Measurements from ENCODE around the gene EXOC3.
A peak's percentile ranks its signal among the peaks of the same experiment; 100 is the strongest.
"Not testable (repeated sequence)": the region's sequence is repeated elsewhere in the genome, so short reads cannot be mapped to it uniquely, and the experiment has no call there.

EXOC3 gene

DNA sequence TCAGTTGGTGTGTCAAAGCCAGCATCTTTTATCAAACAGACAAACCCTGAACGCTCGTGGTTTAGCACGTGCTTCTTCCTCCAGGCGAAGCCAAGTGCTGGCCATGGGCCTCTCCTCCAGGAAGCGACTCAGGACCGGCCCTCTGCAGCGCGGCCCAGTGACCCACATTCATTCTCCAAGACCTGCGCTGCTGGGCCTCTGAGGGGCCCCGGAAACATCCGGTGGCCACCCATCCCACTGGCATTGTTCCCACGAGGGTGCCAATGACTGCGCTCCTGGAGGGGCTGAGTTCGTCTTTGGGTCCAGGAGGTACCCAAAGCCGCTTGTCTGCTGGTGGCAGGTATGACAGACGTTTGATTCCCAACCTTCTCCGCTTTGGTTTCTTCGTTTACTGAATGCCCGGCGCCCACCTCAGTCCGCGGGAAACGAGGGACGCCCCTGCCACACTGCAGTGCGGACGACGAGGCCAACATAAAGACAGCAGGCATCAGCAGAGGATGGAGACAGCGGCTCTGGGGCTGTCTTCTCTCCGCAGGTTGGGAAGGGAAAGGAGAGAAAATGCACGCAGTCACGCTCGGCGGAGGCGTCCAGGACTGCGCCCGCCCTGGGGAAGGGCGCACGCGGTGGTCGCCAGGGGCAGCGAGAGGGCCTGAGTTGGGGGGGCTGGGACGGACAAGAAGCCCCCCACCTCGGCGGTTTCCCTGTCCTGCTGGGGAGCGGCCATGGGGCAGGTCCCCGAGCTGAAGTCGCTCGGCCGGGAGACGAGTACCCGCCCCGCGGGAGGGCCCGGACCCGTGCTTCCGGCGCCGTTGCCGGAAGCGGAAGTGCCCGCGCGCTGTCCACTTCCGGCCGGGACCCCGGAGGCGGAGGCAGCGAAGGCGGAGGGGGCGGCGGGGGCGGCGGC, at the start of gene EXOC3:
Gene EXOC3 (plus strand): TSS at position 842 of the 904 bp plus-strand sequence. CDS start 3,030 bp downstream, outside the sequence.
- peak; percentile 88 for DNase-seq (ENCODE audit: low spot score)

DNA sequence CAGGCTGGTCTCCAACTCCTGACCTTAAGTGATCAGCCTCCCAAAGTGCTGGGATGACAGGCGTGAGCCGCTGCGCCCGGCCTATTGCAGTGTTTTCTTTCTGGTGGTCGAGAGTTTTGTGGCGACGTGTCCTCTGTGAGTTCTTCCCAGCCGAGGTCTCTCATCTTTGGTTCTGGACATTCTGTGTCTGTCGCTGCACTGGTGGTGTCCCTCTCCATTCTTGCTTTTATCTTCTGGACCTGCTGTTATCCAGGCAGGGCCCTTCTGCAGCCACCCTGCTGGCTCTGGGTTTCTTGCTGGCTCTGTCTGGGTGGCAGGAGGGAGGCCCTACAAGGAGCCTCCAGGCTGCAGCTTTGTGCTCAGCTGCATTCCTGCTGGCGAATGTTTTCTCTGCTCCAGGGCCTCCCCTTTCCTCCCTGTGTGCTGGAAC, 49.1 kb upstream of the EXOC3 start:
- DNase-seq (ENCODE audit: low spot score), result no peak

DNA sequence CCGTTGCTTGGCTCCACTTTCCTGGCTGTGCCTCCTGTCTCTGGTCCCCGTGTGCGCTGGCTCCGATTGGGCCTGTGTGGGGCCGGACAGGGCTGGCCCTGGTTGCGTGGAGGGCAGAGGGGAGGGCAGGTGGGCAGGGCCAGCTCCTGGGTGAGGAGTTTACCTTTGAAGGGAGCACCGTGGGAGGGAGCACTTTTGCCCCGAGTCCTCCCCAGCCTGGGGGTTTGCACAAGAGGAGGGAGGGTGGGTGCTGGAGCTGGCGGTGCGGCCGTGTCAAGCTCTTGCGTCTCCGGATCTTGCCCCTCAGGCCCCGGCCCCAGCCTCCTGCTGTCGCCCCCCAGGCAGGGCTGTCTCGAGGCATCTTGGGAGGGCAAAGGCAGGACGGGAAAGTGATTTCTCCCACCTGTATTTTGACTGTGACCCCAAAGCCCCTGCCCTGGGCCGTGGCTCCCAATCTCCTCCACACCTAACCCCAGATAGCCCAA, 48.3 kb upstream of the EXOC3 start:
- DNase-seq (ENCODE audit: low spot score), result no peak

DNA sequence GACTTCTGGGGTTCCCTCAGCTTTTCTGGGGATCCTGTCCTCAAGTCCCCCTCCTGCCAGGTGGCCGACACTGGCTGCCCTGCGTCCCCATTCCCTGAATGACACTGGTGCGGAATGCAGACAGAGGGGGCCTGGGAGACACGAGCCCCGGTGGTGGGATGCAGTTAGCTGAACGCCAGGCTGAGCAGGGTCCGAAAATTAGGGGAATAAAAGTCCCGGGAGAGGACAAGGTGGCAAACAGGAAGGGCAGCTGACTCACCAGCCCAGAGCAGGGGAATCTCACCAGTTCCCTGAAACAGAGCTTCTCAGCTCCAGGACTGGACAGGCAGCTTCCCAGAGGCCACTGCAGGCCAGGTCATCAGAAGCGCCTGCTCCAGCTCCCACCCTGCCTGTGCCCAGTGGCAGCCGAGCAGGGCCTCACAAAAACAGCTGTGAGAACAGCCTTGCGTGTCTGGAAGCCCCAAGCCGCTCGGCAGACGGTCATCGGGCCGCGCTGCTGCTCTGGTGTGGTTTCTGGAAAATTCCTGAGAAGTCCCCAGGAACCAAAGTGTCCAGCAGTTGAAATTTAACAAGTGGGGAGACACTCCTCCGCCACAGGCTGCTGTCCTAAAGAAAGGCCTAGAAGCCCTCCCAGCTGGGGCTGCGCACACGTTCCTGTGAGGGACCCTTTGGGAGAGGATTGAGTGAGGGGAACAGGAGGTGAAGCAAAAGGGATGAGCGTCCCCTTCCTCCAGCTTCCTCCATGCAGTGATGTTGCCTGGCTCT, 47.6 kb upstream of the EXOC3 start:
- DNase-seq (ENCODE audit: low spot score), result no peak

DNA sequence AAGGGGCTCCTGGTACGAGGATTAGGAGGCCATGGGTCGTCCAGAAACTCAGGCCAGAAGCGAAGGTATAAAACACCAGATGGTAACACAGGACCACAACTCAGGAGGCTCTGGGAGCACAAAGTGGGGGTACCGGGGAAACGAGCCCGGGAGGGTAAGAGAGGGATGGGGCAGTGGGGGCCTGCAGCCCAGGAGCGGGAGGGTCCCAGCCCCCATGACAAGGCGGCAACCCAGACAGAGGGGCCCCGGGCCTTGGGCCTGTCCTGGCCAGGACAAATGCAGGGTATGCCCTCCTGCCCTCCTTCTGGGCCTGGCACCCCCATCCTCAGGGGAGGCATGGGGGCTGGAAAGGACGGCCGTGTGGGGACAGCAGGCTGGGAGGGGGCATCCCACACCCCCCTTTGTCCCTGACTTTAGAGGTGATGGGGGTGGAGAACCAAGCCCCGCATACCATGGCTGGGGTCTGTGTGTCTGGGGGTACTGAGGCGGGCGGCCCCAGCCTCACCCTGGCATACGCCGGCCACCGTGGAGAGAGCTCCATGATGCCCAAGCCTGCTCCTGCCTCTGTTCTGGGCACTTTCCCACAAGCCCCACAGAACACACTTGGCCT, 47.0 kb upstream of the EXOC3 start:
- no peak for DNase-seq (ENCODE audit: low spot score)

DNA sequence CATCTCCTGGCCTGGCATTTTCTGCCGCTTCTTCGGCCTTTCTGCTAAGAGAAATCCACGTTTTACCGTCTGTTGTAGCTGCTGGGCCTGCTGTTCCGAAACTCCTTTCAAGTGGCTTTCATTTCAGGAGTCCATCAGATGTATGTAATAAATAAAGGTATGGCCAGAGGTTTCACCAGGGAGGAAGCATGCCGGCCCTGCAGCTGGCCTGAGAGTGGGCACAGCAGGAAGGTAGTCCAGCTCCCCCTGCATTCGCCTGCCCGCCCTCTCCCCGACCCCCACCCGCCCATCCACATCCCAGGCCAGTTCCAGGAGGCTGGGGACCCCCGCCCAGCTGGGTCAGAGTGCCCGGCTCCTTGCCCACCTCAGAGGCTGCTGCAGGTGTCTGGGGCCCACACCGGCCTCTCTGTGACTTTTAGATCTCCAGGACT, 46.4 kb upstream of the EXOC3 start:
- DNase-seq (ENCODE audit: low spot score), result no peak

DNA sequence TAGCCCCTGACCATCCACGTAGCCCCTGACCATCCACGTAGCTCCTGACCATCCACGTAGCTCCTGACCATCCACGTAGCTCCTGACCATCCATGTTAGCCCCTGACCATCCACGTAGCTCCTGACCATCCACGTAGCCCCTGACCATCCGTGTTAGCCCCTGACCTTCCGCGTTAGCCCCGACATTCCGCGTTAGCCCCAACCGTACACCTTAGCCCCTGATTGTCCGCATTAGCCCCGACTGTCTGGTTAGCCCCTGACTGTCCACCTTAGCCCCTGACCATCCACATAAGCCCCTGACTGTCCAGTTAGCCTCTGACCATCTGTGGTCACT, 44.9 kb upstream of the EXOC3 start:
- DNase-seq (ENCODE audit: low spot score), result not testable (repeated sequence)

DNA sequence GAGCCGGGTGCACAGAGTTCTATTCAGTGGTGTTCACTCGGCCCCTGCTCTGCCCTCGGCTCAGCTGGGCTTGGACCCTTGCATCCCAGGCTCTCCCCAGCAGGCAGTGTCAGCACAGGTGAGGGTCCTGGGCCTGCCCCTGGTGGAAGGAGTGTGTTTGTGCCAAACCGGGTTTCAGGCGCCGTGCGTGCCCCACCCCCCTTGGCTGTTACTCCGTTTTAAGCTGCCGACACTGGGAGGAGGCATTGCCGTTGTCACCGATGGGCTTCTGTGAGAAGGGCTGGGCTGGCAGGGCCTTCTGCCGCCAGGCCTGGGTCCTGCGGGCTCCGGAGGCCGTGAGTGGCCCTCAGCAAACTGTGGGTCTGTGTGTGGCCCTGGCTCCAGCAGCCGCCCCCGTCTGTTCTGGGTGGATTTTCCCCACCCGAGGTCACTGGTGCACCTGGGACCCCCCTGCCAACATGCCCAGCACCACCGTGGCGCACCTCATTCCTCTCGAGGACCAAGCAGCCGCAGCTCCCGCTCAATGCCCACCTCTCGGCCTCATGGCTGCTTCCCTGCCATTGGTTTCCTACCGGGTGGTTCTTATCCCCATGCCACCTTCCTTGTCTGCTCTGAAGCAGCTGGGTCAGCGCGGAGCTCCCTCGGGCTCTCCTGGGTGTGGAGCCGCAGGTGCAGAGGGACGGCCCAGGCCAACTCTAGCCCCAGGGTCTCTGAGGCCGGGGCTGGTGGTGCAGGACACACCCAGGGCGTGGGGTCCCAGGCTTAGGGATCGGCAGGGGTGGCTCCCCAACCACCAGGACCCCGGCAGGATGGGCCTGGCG, 44.3 kb upstream of the EXOC3 start:
- no peak for DNase-seq (ENCODE audit: low spot score)

DNA sequence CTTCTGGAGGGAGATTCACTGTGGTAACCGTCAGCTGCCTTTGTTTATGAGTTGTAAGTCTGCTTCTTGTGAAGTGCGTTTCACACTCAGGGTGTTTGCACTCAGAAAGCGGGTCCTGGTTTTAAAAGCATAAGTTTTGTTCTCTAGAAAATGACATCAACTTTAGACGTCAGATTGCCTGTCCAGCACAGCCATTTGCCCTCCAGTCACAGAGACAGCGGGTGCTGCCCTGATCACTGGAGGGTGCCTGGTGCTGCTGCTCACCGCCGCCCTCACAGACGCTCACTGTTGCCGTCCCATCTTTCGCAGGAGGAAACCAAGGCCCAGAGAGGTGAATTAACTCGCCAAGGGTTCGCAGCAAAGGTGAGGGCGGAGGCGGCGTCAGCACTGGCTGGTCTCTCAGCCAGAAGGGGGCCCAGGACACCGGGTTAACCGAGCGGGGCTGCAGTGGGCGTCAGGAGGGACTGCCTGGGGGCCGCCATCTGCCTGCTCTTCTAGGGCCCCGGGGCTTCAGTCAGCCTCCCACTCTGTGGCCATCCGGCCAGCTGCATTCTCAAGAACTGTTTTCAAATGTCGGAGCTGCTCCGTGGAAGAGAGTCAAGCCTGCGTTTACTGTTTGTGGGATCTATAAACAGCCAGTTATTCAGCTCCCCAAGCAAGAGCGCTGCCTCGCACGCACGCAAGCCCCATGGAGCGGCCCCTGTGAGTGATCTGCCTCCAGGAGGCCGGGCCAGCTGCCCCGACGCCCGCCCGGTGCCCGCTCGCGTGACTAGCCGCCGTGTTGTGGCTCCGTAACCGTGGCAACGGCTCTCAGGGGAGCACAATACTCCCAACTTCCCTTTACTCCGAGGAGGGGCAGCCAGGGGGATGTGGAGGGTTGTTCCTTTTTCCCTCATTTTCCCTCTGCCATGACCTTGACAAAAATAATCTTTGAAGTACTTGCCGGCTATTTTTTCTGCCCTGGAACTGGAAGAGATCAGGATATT, 43.4 kb upstream of the EXOC3 start:
- peak; percentile 92 for DNase-seq (ENCODE audit: low spot score)

DNA sequence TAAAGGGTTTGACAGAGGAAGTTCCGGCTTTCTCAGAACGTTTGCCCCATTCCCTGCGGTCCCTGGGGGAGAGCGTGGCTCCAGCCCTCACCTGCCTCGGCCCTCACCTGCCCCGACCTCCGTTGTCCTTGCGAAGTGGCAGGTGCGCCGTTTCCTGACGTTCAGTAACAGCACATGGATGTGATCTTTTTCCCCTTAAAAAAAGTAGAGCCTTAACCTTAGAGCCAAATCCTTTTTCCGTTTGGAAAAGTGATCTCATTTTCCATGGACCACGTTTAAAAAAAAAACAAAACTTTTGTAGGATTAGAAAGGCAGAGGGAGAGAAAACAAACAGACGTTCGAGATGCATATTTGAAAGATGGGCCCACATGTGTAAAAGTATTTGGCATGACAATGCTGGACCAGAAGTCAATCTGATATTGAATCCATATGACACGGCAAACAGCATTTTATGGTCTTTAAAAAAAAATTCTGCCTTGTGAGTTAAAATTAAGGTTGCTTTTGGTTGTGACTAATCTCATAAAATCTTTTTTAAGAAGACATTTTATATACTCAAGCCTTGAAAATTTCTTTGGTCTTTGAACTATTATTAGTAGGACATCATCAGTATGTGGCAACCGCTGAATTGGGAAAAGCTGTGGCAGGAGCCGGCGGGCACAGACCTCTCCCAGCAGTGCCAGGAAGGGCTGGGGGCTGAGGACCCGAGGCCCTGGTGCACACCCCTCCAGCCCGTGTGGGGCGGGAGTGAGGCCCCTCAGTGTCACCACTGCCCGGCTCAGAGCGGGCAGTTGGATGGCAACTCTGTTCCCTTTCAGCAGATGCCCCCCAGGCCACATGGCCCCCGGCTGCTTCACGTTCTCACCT, 42.5 kb upstream of the EXOC3 start:
- DNase-seq (ENCODE audit: low spot score), result peak; percentile 53

DNA sequence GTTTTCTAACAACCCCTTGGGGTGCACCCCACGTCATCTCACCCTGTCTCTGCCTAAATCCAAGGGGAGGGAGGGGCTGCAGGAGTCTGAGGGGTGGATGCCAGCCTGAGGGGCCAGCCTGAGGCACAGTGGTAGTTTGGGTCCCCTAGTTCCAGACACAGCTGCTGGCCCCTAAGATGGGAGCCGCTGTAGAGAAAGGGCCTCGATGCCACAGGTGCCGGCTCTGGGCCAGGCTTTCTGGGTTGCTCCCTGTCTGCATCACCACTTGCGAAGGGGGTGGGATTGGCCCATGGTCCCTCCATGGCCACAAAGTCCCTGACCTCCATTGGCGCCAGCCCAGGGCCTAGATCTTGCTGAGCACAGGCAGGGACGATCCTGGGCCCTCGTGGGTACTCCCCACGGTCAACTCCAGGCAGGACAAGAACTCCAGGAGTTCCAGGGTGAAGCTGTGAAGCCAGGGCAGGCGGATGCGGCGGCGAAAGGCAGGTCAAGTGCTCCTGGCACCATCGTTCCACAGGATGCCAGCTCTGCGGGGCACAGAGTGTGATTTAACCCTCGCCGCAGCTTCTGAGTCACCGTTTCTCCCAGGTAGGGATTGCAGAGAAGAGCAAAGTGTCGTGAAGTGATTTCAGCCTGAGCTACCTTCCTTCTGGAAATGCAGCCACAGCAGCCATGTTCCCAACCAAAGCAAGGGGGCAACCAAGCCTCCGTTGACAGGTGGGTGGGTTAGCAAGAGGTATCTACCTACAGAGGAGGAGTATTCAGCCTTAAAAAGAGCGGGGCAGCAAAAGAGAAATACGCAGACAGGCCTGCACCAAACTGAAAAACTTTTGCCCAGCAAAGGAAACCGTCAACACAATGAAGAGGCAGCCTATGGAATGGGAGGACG, 41.6 kb upstream of the EXOC3 start:
- DNase-seq (ENCODE audit: low spot score), result no peak

DNA sequence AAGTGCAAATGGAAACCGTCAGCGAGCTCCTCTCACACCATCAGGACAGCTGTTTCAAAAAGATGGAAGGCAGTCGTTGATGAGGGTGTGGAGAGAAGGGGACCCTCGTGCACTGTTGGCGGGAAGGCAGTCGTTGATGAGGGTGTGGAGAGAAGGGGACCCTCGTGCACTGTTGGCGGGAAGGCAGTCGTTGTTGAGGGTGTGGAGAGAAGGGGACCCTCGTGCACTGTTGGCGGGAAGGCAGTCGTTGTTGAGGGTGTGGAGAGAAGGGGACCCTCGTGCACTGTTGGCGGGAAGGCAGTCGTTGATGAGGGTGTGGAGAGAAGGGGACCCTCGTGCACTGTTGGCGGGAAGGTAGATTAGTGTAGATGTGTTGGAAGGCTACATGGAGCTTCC, 40.8 kb upstream of the EXOC3 start:
- not testable (repeated sequence) for DNase-seq (ENCODE audit: low spot score)

DNA sequence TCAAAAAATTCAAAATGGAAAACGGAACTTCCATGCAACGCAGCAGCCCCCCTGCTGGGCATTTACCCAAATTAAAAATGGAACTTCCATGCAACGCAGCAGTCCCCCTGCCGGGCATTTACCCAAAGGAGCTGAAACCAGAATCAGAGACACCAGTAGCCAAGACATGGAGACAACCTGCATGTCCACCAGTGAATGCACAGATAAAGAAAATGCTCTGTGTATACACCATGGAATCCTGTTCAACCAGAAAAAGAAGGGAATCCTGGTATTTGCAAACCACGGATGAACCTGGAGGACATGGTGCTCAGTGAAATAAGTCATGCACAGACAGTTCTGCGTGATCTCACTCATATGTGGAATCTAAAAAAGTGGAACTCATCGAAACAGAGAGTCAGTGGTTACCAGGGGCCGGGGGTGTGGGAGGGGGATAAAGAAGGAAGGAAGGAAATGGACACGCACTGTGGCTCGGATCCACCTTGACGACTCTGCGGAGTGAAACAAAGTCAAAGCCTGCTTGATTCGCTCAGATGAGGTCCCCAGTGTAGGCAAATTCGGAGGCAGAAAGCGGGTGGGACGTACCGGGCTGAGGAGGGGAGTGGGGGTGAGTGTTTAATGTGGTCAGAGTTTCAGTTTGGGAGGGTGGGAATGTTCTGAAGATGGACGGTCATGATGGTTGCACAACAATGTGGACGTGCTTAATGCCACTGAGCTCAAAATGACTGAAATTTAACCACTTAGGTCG, 40.2 kb upstream of the EXOC3 start:
- no peak for DNase-seq (ENCODE audit: low spot score)

DNA sequence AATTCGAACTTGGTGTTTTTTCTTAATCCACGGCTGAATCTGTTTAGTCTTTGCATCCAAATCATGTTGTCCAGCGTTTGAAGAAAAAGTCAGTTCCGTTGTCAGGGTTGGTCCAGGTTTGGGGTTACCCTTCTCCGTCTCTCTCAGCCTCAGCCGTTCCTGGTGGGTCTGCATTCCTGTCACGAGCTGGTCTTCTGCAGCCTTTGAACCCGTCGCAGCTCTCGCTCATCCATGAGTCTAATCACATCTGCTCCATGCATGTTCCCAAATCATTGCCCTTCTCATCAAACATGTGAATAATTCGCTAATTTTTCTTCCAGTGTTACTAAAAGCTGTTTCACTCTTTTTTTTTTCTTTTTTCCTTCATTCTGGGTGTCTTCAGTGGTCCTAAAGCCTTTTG, 39.0 kb upstream of the EXOC3 start:
- DNase-seq (ENCODE audit: low spot score), result no peak

DNA sequence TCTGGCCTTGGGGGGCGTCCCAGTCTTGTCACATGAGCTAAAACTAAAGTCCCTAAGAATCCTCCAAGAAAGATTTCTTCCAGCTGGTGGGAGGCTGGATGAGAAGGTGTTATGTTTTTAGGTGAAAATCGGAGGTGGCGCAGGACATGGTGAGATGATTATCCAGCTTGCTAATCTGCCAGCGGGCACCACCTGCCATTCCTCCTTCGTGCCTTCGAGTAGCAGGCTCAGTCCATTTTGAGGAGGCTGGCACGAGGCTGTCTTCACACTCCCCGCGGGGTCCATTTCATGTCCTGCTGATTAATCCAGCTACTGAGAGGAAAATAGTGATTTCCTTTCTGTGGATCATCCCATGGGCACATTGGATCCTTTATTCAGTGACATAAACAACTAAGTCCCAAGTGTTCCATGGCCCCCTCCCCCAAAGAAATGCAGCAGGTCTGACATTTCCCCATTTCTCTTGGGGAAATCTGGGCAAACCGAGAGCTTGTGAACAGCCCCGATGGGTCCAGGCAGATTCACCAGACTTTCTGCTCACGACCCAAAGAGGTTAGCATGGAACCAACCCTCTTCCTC, 38.2 kb upstream of the EXOC3 start:
- no peak for DNase-seq (ENCODE audit: low spot score)

DNA sequence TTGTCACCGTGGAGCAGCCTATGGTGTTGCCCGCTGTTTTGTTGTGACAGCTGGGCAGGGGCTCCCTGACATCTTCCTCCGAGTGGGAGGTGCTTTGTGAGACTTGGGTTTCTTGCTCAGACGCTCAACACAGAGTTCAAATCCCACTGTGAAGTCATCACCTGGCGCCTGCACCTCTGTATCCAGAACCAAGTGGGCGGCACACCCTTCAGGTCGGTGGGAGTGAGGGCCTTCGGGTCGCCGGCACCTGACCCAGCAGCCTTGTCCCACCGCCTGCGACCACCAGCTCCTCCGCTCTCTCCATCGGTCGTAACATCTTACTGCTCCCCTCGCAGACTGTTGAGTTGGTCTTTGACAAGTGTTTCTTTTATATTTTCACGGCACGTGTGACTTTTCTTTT, 37.6 kb upstream of the EXOC3 start:
- no peak for DNase-seq (ENCODE audit: low spot score)

DNA sequence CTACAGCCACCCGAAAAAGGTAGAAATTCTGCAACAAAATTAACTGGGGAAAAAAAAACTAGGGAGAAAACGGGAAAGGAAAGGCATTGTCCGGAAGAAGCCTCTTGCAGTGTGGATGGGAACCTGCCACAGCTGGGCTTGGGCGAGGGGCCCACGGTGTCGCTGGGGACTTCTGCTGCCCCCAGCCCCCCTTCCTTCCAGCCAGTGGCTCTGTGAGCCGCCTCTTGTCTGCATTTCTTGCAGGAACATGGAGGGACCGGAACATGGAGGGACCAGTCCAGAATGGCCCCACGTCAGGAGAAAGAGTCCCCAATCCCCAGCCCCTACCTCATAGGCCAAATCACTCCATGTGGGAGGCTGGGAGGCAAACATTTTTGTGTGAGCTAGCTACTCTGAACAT, 36.9 kb upstream of the EXOC3 start:
- no peak for DNase-seq (ENCODE audit: low spot score)
